ENCODE measurements around the gene TEX38.

TEX38 gene

GRCh38 chr1:46671554-46671953 is at the start of gene TEX38:
Gene TEX38 (plus strand): TSS chr1:46671854. CDS start chr1:46671935, 81 bp downstream.
- DNase-seq (ENCODE audit: low read depth): no peak
- no peak for TF ChIP-seq CTCF (IDR thresholded peaks at IDR 0.05; ENCODE audit: insufficient read depth, low read depth, low read length, missing control alignments)
- H3K4me3 ChIP-seq (ENCODE audit: low read length): no peak within 1 kb of the TSS

DNA sequence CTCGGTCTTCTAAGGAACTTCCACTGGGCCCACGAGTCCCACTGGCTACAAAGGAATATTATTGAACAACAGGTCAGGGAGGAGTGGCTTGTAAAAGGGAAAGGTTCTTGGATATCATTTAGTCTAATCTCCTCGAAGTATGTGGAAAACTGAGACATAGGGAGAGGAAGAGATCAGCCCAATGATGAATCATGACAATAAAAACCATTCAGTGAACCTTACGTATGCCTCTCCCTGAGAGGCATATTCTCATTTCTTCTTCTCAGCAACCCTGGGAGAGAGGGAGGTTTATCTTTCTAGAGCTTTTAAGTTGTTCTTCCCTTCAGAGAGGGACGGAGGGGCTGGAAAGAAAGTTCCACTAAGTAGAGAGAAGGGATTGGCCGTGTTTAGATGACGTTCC is 49.7 kb upstream of the TEX38 start:
- no peak for TF ChIP-seq CTCF (IDR thresholded peaks at IDR 0.05; ENCODE audit: insufficient read depth, low read depth, low read length, missing control alignments)

DNA sequence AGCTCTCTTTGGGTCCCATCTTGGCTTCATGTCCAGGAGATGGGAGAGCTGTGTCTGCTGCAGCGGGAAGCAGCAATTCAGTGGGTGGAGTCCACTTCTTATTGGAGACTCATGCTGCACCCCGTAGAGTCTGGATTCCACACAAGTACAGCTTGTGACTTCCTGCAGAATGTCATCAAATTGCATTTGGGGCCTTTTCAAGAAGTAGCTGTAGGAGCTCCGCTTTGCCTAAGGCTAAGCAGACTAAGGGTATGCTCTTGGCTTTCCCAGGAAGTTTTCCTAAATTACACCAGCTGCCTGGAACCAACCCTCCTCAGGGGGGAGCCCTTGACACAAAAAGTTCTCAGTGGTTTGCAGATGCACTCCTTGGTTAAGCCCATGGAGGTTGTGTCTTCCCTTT is 49.3 kb upstream of the TEX38 start:
- H3K4me3 ChIP-seq (ENCODE audit: low read length): no peak overlapping the region
- DNase-seq (ENCODE audit: low read depth): peak; percentile 64
- peak; percentile 67 for TF ChIP-seq CTCF (IDR thresholded peaks at IDR 0.05; ENCODE audit: insufficient read depth, low read depth, low read length, missing control alignments)

More for the DNA sequence above, 49.7 kb upstream of the TEX38 start:
- no peak for DNase-seq (ENCODE audit: low read depth)
- no peak overlapping the region for H3K4me3 ChIP-seq (ENCODE audit: low read length)

DNA sequence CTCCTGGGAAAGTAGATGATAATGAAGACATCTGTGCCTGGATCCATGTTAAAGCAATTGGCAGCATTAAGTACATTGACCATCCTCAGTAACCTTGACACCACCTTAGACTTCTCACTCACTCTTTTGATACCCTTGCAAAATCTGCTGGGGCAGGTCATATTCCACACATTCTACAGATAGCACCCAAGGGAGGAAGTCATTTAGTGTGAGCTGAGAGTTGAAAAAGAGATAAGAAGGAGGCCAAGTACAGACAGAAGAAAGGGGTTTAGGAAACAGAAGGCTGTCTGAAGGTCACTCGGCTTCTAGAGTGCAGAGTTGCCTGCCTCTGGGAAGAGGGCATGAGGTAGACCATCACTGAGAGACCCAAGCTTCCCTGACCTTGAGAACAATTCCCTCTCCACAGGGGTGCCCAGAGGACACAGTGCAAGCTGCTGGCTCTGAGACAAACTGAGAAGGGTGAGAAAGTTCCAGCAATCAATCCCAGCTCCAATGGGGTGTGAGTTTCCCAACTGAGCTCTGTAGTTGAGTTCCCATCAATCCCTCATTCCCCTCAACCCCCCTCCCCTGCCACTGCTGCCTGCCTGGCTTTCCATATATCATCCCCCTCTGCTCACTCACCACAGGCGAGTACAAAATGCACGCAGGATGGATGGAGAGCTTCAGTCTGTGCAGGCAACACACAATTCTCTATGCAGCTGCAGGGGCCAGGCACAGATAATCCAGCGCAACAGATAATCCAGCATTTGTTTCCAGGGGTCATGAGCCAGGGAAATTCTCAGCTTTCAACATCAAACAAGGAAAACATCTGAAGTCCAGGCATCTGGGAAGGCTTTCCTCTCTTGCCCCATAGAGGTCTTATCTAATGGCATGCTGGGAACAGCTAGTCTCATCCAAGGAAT is 47.7 kb upstream of the TEX38 start:
- no peak for TF ChIP-seq CTCF (IDR thresholded peaks at IDR 0.05; ENCODE audit: insufficient read depth, low read depth, low read length, missing control alignments)

GRCh38 chr1:46630719-46631118 is 40.9 kb upstream of the TEX38 start:
- TF ChIP-seq CTCF (IDR thresholded peaks at IDR 0.05; ENCODE audit: insufficient read depth, low read depth, low read length, missing control alignments): no peak
- no peak overlapping the region for H3K4me3 ChIP-seq (ENCODE audit: low read length)
- no peak for DNase-seq (ENCODE audit: low read depth)

More for the DNA sequence above, 47.7 kb upstream of the TEX38 start:
- DNase-seq (ENCODE audit: low read depth): no peak
- no peak overlapping the region for H3K4me3 ChIP-seq (ENCODE audit: low read length)

- TF ChIP-seq CTCF (IDR thresholded peaks at IDR 0.05; ENCODE audit: insufficient read depth, low read depth, low read length, missing control alignments): no peak
- DNase-seq (ENCODE audit: low read depth): no peak
These were observed 36.4 kb upstream of the TEX38 start for GRCh38 chr1:46635205-46635604.

More at GRCh38 chr1:46635205-46635604, 36.4 kb upstream of the TEX38 start:
- no peak overlapping the region for H3K4me3 ChIP-seq (ENCODE audit: low read length)

All from epithelial cell of esophagus (primary cell).